Measurements from ENCODE around the gene USP20.
A peak's percentile ranks its signal among the peaks of the same experiment; 100 is the strongest.
"Not testable (repeated sequence)": the region's sequence is repeated elsewhere in the genome, so short reads cannot be mapped to it uniquely, and the experiment has no call there.

The USP20 gene

GRCh38 chr9:129835128-129835859 is at the start of gene USP20, which contains the start of gene C9orf78:
TSS of gene USP20 (plus strand) at chr9:129835458. CDS start at chr9:129852556, 17,098 bp downstream.
TSS of gene C9orf78 (minus strand) at chr9:129835275. CDS start at chr9:129835221, 54 bp downstream.
- peak; percentile 99 for DNase-seq

- no peak for DNase-seq
Measured at GRCh38 chr9:129785866-129786265, 49.4 kb upstream of the USP20 start.

- no peak for DNase-seq
Measured at GRCh38 chr9:129786481-129786880, 48.8 kb upstream of the USP20 start.

GRCh38 chr9:129794549-129794948 is 40.7 kb upstream of the USP20 start:
- DNase-seq: no peak

GRCh38 chr9:129796029-129796428 is 39.2 kb upstream of the USP20 start:
- DNase-seq: not testable (repeated sequence)

- DNase-seq: no peak
Measured at GRCh38 chr9:129798973-129799372, 36.3 kb upstream of the USP20 start.

- DNase-seq: no peak
Measured at GRCh38 chr9:129801504-129801903, 33.8 kb upstream of the USP20 start.

GRCh38 chr9:129802833-129803675 is 32.2 kb upstream of the USP20 start, which contains the start of gene TOR1B:
TSS of gene TOR1B (plus strand) at chr9:129803184. CDS start at chr9:129803213, 29 bp downstream.
- DNase-seq: peak; percentile 97

GRCh38 chr9:129803676-129804060 is 31.6 kb upstream of the USP20 start:
- DNase-seq: no peak

- DNase-seq: no peak
Measured at GRCh38 chr9:129806061-129806460, 29.2 kb upstream of the USP20 start.

GRCh38 chr9:129809346-129809745 is 25.9 kb upstream of the USP20 start:
- no peak for DNase-seq

- DNase-seq: no peak
Measured at GRCh38 chr9:129810116-129810515, 25.1 kb upstream of the USP20 start.

GRCh38 chr9:129810788-129811187 is 24.5 kb upstream of the USP20 start:
- no peak for DNase-seq

- no peak for DNase-seq
Measured at GRCh38 chr9:129811967-129812363, 23.3 kb upstream of the USP20 start.

- no peak for DNase-seq
Measured at GRCh38 chr9:129812385-129812784, 22.9 kb upstream of the USP20 start.

GRCh38 chr9:129813661-129814060 is 21.6 kb upstream of the USP20 start:
- no peak for DNase-seq

GRCh38 chr9:129814432-129815223 is 20.6 kb upstream of the USP20 start:
- no peak for DNase-seq

- DNase-seq: no peak
Measured at GRCh38 chr9:129815278-129815677, 20.0 kb upstream of the USP20 start.

- DNase-seq: no peak
Measured at GRCh38 chr9:129816501-129817435, 18.5 kb upstream of the USP20 start.

- peak; percentile 23 for DNase-seq
Measured at GRCh38 chr9:129822898-129823541, 12.2 kb upstream of the USP20 start.

GRCh38 chr9:129823542-129823934 is 11.7 kb upstream of the USP20 start:
- DNase-seq: no peak

Measured in CD4-positive, alpha-beta T cell treated with Interleukin-17A for 4 hours (primary cell).